GM12892 (cell line): ENCODE data around the gene KCTD13.

Experiments used
- POLR2A ChIP-seq: IDR thresholded peaks from 2 replicates; pipeline ENCODE4 v1.6.1; 2011; ENCODE audit warnings: low read depth, low read length, control low read depth
- POLR2AphosphoS5 ChIP-seq: IDR thresholded peaks from 2 replicates; pipeline ENCODE4 v1.6.1; 2011; ENCODE audit warnings: low read depth, low read length, control low read depth

- TF ChIP-seq POLR2A: no peak
- no peak for TF ChIP-seq POLR2AphosphoS5
Measured at GRCh38 chr16:29963021-29963743, 37.2 kb upstream of the KCTD13 start.
